HG03135 (cell line): Measurements from ENCODE around the gene RPIA.
A peak's percentile ranks its signal among the peaks of the same experiment; 100 is the strongest.

Experiments used
- ATAC-seq: cut with Tn5 transposase; IDR thresholded peaks from one replicate; pipeline ENCODE4 v1.9.1; 2021; ENCODE audit warnings: mild to moderate bottlenecking, moderate library complexity; ENCODE audit not compliant: unreplicated experiment

Gene RPIA

DNA sequence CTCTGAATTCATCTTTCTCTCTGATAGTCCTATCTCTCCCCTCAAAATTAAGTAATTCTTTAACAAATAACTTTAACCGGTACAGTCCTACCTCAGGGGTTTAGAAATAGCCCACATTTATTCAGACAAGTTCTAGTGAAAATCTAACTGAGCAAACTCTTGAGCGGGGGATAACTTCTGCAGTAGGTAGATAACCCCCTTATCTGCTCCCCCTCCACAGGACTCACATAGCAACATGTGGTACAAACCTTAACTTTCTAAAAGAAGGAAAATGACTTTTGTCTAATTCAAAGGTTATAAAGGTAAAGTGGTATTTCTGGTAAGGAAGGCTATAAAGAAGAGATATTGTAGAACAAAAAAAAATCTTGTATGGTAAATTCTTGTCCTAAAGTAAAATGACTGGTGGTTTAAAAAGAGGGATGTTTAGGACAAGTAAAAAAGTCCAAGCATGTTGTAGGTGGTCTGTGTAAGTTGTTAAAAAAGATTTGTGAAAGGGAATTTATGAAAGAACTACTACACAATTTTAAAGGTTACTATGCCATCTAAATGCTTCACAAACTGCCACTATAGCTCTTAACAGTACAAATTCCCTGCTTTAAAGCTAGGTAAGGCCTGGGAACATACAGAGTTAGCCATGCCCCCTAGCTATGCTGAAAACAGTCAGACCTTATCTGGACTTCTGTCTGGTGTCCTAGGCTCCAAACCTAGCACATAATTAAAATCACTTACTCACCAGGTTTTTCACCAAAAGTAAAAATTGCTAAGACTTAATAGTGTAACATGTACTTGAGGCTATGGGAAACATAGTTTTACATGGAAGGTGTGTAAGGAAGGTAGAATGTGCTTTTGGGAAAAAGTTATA lies 8.1 kb upstream of the RPIA start:
- ATAC-seq, result no peak

- no peak for ATAC-seq
Observed at GRCh38 chr2:88684519-88684918, 7.0 kb upstream of the RPIA start.

- no peak for ATAC-seq
Observed at GRCh38 chr2:88686320-88686719, 5.2 kb upstream of the RPIA start.

DNA sequence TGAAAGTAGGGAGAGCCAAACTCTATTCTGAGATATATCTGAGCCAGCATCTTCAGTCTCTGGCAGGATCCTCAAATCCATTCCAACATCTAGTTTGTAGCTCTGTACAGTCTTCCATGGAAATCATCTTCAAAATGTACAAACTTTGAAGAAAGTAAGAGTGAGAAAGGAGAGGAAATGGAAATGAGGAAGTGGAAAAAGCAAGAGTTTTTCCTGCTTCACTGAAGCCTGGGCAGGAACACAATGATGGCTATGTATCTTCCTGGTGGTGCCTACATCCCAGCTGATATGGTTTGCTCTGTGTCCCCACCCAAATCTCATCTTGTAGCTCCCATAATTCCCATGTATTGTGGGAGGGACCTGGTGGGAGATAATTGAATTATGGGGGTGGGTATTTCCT lies 4.1 kb upstream of the RPIA start:
- ATAC-seq, result no peak

- peak; percentile 19 for ATAC-seq
Observed at GRCh38 chr2:88690591-88691338, 708 bp upstream of the RPIA start.

GRCh38 chr2:88692187-88692586 lies 714 bp downstream of the RPIA start:
- ATAC-seq, result no peak

DNA sequence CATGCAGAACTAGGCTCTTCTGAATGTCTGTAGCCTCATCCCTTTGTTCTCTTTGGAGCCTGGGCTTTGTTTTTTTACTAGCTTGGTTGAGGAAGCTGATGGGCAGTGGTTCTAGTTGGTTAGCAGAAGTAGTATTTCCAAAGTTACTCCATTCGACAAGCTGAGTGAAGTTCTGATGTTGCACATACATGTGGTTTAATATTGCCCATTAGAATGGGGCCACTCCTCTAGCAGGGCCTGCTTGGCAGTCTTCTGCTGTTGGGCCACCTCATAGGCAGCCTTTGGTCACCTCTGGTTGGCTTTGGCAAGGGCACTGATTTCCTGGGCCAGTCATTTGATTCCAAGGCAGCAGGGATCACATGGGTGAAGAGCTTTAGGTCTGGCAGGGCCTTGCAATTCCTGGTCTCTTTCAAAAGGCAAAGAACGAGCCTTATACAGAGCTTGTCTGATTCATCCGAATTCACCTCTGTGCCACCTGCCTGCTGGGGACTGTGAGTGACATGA lies 2.5 kb downstream of the RPIA start:
- ATAC-seq, result no peak

- ATAC-seq, result no peak
Observed at GRCh38 chr2:88696611-88697010, 5.1 kb downstream of the RPIA start.

- ATAC-seq, result no peak
Observed at GRCh38 chr2:88697370-88698026, 6.0 kb downstream of the RPIA start.

- no peak for ATAC-seq
Observed at GRCh38 chr2:88698027-88698413, 6.5 kb downstream of the RPIA start.

- ATAC-seq, result no peak
Observed at GRCh38 chr2:88698498-88699233, 7.2 kb downstream of the RPIA start.

- no peak for ATAC-seq
Observed at GRCh38 chr2:88707003-88707402, 15.5 kb downstream of the RPIA start.

DNA sequence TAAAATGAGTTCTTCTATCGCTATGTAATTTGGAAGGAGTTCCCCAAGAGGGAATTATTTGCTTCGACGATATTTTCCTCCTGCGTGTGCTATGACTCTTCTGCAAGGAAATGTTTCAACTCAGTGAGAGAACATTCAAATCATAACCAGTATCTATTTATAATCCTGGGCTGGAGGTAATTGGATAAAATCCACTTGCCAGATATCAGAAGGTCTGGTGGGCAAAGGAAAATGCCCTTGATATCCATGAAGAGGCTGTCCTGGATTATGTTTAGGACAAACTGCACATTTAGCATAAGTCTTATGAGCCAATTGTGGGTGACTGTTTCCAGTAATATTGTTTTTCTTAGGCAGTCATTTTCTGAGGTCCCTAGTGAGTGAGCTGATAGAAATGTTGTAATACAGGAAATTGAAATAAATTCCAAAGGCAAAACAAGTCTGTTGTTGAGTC lies 17.7 kb downstream of the RPIA start:
- ATAC-seq, result no peak

GRCh38 chr2:88711289-88711688 lies 19.8 kb downstream of the RPIA start:
- no peak for ATAC-seq

DNA sequence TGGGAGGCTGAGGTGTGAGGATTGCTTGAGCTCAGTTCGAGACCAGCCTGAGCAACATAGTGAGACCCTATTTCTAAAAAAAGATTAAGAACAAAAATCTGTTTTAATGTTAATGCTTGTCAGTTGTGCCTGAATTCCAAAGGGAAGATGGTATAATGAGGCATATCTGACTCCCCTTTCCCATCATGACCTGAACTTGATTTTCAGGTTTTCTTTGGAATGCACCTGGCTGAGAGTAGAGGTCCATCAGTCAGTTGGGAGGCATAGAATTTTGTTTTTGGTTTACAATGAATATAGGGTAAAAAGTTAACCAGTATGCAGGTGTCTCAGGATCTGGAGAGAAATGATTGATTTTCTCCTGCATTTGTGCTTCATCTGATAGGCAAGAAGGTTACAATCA lies 20.4 kb downstream of the RPIA start:
- ATAC-seq, result no peak

DNA sequence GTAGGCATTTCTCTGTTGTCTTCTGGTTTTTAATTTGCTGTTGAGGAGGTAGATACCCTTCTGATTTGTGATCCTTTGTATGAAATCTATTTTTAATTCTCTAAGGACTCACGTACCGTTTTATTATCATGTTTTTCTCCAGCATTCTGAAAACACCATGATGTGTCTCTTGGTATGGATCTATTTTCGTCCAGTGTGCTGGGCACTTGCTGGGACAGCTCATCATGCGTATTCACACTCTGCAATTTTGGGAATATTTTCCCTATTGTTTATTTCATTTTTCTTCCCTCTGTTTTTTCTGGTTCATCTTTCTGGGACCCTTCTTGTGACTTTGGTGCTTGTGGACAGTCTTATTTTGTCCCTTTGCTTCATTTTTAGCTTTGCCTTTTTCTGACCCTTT lies 21.9 kb downstream of the RPIA start:
- no peak for ATAC-seq

- no peak for ATAC-seq
Observed at GRCh38 chr2:88714667-88715066, 23.2 kb downstream of the RPIA start.

DNA sequence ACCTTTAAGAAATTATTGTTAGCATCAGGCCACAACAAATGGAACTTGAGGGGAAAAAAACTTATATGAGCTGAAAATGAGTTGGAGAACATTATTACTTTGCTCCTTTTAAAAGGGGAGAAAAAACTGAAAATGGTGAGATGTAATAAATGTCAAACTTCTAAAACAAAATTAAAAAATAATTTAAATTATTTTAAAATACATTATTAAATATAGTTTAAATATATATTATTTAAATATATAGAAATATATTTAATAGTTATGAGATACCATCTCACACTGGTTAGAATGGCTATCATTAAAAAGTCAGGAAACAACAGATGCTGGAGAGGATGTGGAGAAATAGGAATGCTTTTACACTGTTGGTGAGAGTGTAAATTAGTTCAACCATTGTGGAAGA lies 28.9 kb downstream of the RPIA start:
- ATAC-seq, result no peak

- ATAC-seq, result no peak
Observed at GRCh38 chr2:88721268-88721667, 29.8 kb downstream of the RPIA start.

- no peak for ATAC-seq
Observed at GRCh38 chr2:88724643-88725332, 33.3 kb downstream of the RPIA start.
